ENCODE data around the gene ILDR2.

ILDR2 gene

GRCh38 chr1:166865926-166866325 lies 109.4 kb downstream of the ILDR2 start:
- no peak for DNase-seq (ENCODE audit: low read depth)
- in situ Hi-C loops (cut with HindIII; ENCODE audit: low sequenced_read_pairs): no loop called here
- TF ChIP-seq CTCF (IDR thresholded peaks at IDR 0.05; ENCODE audit: low read depth, low read length, missing control alignments): no peak
- no peak overlapping the region for H3K4me3 ChIP-seq (ENCODE audit: low read depth, low read length)

DNA sequence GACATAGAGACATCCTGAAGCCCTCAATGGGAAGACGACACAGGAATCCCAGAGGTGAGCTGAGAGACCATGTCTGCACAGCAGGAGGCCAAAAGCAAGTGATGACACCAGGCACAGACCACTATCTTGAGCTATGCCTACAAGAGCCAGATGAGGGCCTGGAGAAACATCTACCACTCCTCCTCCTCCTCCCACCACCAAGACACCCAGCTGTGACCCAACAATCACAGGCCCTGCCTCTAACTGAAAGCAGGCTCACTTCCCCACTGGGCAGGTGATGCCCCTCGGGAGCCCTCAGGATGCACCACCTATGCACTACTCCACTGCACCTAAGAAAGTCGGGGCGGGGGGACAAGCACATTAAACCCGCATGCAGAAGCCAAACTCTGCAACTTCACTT lies 115.7 kb downstream of the ILDR2 start:
- no peak for TF ChIP-seq CTCF (IDR thresholded peaks at IDR 0.05; ENCODE audit: low read depth, low read length, missing control alignments)
- no peak overlapping the region for H3K4me3 ChIP-seq (ENCODE audit: low read depth, low read length)
- in situ Hi-C loops (cut with HindIII; ENCODE audit: low sequenced_read_pairs): no loop called here
- DNase-seq (ENCODE audit: low read depth): no peak

DNA sequence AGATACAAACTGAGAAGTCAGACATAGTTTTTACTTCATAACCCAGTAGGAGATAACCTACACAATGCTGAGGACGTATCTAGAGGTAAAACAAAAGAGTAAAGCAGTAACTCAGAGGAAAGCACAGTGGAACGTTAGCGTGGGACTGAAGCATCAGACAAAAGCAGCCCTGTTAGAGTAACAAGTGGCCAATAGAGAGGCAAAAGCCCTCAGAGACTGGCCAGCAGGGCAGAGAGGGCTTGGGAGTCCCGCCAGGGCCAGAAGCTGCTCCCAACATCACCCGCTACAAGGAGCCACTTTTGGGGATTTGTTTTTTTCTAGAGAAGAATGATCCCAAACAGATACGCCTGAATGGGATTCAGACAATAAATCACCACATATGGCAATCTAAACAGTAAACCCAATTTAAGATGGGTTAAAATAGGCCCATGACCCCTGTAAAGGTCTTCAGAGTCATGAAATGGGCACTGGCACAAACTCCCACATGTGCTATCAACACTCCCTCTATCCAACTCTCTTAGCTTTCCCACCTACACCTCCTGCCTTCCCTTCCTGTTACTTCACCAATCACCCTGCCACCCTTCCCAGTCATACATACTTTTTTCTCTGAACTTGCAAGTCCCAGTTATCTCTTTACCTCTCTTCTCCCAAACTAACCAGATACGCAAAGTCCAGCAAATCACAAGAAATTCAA lies 116.5 kb downstream of the ILDR2 start:
- TF ChIP-seq CTCF (IDR thresholded peaks at IDR 0.05; ENCODE audit: low read depth, low read length, missing control alignments): no peak
- no peak overlapping the region for H3K4me3 ChIP-seq (ENCODE audit: low read depth, low read length)
- in situ Hi-C loops (cut with HindIII; ENCODE audit: low sequenced_read_pairs): no loop called here
- no peak for DNase-seq (ENCODE audit: low read depth)

All from astrocyte of the cerebellum (primary cell).